Parathyroid adenoma (tissue), 2 donors: ENCODE data around the gene ANAPC2.

ENCODE experiments used
- H2AFZ ChIP-seq: fragments of 300-600 bp; sonication (generic); one replicate; pipeline ENCODE4 v1.7.0; 2017; ENCODE audit warnings: antibody characterized with exemption, mild to moderate bottlenecking
- H3K27ac ChIP-seq: fragments of 300-600 bp; sonication (generic); one replicate; pipeline ENCODE4 v1.7.0; 2017
- H3K27me3 ChIP-seq: fragments of 300-600 bp; sonication (generic); one replicate; pipeline ENCODE4 v1.7.0; 2017; ENCODE audit warnings: low read length; ENCODE audit not compliant: control insufficient read depth, insufficient read depth
- H3K36me3 ChIP-seq: fragments of 300-600 bp; sonication (generic); one replicate; pipeline ENCODE4 v1.7.0; 2017; ENCODE audit warnings: low read length; ENCODE audit not compliant: control insufficient read depth, insufficient read depth
- H3K4me1 ChIP-seq: fragments of 300-600 bp; sonication (generic); one replicate; pipeline ENCODE4 v1.7.0; 2017; ENCODE audit warnings: control low read depth
- H3K4me2 ChIP-seq: fragments of 300-600 bp; sonication (generic); one replicate; pipeline ENCODE4 v1.7.0; 2017; ENCODE audit warnings: low read length
- H3K4me3 ChIP-seq: fragments of 300-600 bp; sonication (generic); one replicate; pipeline ENCODE4 v1.7.0; 2017; ENCODE audit warnings: low read depth, low read length
- H3K79me2 ChIP-seq: fragments of 300-600 bp; sonication (generic); one replicate; pipeline ENCODE4 v1.7.0; 2017; ENCODE audit warnings: control low read depth
- H3K9ac ChIP-seq: fragments of 300-600 bp; sonication (generic); one replicate; pipeline ENCODE4 v1.7.0; 2017; ENCODE audit warnings: mild to moderate bottlenecking
- H3K9me3 ChIP-seq: fragments of 300-600 bp; sonication (generic); one replicate; pipeline ENCODE4 v1.7.0; 2017; ENCODE audit warnings: low read length; ENCODE audit not compliant: control insufficient read depth
- TF ChIP-seq, protein P1 (sequence below): fragments of 300-600 bp; sonication (generic); IDR thresholded peaks from one replicate; pipeline ENCODE4 v1.7.0; 2017; ENCODE audit warnings: antibody characterized with exemption, mild to moderate bottlenecking
- donor health status: primary hyperparathyroidism.

ANAPC2 gene

DNA sequence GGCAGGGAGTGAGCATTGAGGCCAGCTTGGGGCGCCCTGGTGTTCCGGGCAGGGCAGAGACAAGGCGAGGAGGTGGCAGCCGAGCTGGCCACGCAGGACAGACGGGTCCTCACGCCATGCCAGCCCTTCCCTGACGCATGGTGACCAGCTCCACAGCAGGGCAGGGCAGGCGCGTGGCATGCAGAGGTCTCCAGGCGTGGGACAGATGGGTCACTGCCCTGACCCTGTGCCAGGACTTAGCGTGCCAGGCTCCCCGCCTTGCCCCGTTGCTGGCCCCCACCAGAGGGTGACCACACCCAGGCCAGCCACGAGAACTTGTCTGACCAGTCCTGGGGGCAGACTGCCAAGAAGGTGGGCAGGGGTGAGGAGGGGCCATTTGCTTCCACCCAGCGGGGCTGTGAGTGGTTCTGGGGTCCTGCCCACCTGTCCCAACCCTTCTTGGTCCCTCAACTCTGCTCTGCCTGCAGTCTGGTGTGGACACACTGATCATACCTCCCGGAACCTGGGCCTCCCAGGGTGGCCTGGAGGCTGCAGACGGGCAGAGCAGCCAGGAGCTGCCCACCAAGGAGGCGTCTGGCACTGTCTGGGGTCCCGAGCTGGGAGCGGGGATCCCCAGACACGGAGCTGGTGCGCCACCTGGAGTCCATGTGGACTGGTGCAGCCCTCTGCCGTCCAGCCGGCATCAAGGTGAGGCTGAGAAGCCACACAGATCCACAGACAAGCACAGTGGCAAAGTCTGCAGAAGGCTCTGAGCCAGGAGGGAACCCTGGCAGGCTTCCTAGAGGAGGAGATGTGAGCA, 38.9 kb upstream of the ANAPC2 start, which contains the start of gene RNF224:
Gene RNF224 (plus strand): TSS at position 449 of the 799 bp plus-strand sequence. CDS start 834 bp downstream, outside the sequence.
- Histone ChIP-seq H3K4me3 (peak within 1 kb of the TSS; percentile 28), H3K9me3 (no peaks in the 10 kb centered on the region), H3K36me3 (no peaks in the 10 kb centered on the region), H3K9ac (no peak within 1 kb of the TSS), H2AFZ (peak within 1 kb of the TSS; percentile 4), H3K27me3 (no peaks in the 10 kb centered on the region), H3K79me2 (no peaks in the 10 kb centered on the region), H3K4me1 (peaks cover 5% of the 10 kb centered on the region), H3K27ac (peak within 1 kb of the TSS; percentile 67), H3K4me2 (peak within 1 kb of the TSS; percentile 64)
- TF ChIP-seq, protein P1, sequence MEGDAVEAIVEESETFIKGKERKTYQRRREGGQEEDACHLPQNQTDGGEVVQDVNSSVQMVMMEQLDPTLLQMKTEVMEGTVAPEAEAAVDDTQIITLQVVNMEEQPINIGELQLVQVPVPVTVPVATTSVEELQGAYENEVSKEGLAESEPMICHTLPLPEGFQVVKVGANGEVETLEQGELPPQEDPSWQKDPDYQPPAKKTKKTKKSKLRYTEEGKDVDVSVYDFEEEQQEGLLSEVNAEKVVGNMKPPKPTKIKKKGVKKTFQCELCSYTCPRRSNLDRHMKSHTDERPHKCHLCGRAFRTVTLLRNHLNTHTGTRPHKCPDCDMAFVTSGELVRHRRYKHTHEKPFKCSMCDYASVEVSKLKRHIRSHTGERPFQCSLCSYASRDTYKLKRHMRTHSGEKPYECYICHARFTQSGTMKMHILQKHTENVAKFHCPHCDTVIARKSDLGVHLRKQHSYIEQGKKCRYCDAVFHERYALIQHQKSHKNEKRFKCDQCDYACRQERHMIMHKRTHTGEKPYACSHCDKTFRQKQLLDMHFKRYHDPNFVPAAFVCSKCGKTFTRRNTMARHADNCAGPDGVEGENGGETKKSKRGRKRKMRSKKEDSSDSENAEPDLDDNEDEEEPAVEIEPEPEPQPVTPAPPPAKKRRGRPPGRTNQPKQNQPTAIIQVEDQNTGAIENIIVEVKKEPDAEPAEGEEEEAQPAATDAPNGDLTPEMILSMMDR = peak; percentile 76

DNA sequence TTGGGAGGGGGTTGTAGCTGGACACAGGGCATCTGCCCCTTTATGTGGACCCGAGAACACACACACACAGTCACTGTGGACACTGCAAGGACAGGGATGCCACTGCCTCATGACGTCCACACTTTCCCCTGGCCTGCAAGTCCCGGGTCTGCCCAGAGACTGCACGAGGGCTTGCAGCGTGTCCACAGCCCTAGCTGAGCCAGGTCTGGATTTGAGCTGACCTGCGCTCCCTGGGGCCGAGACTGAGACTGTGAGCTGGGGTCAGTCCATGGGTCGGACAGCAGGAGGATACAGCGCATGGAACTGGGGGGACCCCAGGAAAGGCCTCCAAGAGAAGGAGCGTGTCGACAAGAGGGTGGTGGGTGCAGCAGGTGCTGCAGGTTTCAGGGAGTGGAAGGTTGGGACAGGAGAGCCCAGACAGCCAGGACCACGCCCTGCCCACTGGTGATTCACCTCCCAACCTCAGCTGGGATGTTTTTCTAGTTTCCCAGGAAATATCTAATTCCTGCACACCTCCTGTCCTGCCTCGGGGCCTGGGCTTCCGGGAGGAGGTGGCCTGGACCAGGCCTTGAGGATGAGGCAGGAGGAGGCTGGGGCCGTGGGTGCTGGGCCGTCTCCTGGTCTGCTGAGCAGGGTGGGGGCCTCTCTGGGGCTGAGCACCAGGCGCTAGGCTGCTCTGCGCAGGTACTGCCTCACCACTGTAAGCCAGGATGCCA, 38.1 kb upstream of the ANAPC2 start:
- TF ChIP-seq, protein P1 = no peak
- Histone ChIP-seq H3K27me3 (no peaks in the 10 kb centered on the region), H3K9ac (no peak overlapping the region), H3K9me3 (no peaks in the 10 kb centered on the region), H3K79me2 (no peaks in the 10 kb centered on the region), H3K4me1 (peaks cover 5% of the 10 kb centered on the region), H2AFZ (peak overlapping the region; percentile 4), H3K4me2 (peak overlapping the region; percentile 64), H3K27ac (peak overlapping the region; percentile 67), H3K36me3 (no peaks in the 10 kb centered on the region), H3K4me3 (no peak overlapping the region)

DNA sequence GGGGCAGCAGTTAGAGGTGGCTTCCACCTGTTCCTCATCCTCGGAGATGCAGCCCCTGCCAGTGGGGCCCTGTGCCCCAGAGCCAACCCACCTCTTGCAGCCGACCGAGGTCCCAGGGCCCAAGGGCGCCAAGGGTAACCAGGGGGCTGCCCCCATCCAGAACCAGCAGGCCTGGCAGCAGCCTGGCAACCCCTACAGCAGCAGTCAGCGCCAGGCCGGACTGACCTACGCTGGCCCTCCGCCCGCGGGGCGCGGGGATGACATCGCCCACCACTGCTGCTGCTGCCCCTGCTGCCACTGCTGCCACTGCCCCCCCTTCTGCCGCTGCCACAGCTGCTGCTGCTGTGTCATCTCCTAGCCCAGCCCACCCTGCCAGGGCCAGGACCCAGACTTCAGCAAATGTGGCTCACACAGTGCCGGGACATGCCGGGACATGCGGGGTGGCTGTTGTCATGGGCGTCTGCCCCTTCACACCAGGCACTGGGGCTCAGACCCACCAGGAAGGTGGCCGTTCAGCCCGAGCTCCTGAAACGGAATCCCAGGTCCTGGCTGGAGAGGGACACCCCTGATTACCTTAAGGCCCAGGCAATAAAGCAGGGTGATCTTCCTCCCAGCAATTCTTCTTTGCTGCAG, 37.5 kb upstream of the ANAPC2 start:
- Histone ChIP-seq H3K4me2 (no peak overlapping the region), H3K9me3 (no peaks in the 10 kb centered on the region), H3K27ac (no peak overlapping the region), H2AFZ (no peak overlapping the region), H3K4me3 (no peak overlapping the region), H3K36me3 (no peaks in the 10 kb centered on the region), H3K79me2 (no peaks in the 10 kb centered on the region), H3K4me1 (peaks cover 5% of the 10 kb centered on the region), H3K9ac (no peak overlapping the region), H3K27me3 (no peaks in the 10 kb centered on the region)
- TF ChIP-seq, protein P1 = no peak

DNA sequence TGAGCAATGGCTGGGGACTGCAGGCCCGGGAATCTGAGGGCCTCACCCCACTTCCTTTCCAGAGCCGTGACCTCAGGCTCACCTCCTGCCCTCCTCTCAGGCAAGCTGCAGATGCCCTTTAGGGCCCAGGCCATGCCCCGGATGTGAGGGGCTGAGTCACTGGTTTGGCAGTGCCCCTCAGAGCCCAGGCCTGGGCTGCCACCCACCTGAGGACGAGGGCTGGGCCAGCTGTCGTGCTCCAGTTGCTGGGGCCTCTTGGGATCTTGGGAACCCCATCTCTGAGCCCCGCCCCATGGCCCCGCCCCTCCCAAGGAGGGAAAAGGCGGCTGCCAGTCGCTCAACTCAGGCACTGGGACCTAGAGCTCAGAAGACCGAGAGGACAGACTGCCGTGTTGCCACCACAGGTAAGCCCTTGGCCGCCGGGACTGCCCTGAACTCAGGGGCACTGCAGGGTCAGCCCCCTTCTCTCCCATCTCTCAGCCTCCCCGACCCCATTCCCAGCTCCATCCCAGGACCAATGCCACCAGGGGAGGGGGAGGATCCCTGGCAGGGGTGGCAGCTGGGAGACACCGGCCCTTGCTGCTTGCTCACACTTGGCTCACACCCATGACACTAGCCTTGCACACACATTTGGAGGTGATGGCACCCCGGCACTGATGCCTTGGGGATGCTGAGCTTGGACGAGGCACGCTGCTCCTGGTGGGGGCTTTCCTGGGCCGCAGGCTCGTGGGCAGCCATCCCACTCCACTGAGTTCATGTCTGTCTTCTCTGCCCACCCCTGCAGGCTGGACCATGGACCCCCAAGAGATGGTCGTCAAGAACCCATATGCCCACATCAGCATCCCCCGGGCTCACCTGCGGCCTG, 36.7 kb upstream of the ANAPC2 start, which contains the start of gene CYSRT1:
Gene CYSRT1 (plus strand): TSS at position 345 of the 865 bp plus-strand sequence. CDS start 448 bp downstream, at position 793.
- peak within 1 kb of the TSS; percentile 93 for H3K27ac ChIP-seq
- H3K79me2 ChIP-seq = no peaks in the 10 kb centered on the region
- no peaks in the 10 kb centered on the region for H3K36me3 ChIP-seq
- H3K9ac ChIP-seq = peak within 1 kb of the TSS; percentile 77
- peaks cover 5% of the 10 kb centered on the region for H3K4me1 ChIP-seq
- H3K4me2 ChIP-seq = peak within 1 kb of the TSS; percentile 100
- H2AFZ ChIP-seq = peak within 1 kb of the TSS; percentile 88
- H3K9me3 ChIP-seq = no peaks in the 10 kb centered on the region
- no peaks in the 10 kb centered on the region for H3K27me3 ChIP-seq
- H3K4me3 ChIP-seq = peak within 1 kb of the TSS; percentile 97
- TF ChIP-seq, protein P1 = no peak
